Dermis microvascular lymphatic vessel endothelial cell (primary cell): Measurements from ENCODE around the gene PPP1R14C. TPM values are rescaled to one million over a fixed set of nuclear protein-coding genes. Genes with fewer than 3 reads are reported as not detected.

Source experiments
- DNase-seq, 2 donors: peaks; one replicate each; pipeline versions ENCODE4 v3.0.0 to v3.0.0-alpha.2; 2010; ENCODE audit warnings: low read depth in 2 of 2
- total RNA-seq: library from RNA; depleted of rRNA; stranded (reverse); fragments of >200 nt; gene quantifications from 2 replicates; pipeline ENCODE4 v1.2.1, GENCODE V29; 2014

The PPP1R14C gene
- total RNA-seq, 1 donor from 2014 or later, result not detected

- no peak for DNase-seq
Observed at GRCh38 chr6:150138638-150139037, 4.2 kb upstream of the PPP1R14C start.

DNA sequence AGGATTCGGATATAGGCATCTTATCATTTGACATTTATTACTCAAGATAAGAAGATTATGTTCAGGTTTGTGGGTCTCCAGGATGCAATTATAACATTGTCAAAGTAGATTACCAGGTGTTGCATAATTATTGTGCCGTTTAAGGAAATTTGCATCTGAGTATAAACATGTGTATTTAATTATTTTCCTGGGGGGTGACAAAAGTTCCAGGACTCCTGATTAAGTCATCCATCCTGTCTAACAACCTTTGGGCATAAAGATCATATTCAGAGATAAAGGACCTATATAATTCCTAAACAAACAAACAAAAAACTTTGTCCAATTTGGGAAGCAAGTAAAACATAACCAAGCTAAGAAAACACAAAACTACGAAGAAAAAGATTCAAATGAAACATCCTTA is 3.3 kb upstream of the PPP1R14C start:
- DNase-seq, result no peak

DNA sequence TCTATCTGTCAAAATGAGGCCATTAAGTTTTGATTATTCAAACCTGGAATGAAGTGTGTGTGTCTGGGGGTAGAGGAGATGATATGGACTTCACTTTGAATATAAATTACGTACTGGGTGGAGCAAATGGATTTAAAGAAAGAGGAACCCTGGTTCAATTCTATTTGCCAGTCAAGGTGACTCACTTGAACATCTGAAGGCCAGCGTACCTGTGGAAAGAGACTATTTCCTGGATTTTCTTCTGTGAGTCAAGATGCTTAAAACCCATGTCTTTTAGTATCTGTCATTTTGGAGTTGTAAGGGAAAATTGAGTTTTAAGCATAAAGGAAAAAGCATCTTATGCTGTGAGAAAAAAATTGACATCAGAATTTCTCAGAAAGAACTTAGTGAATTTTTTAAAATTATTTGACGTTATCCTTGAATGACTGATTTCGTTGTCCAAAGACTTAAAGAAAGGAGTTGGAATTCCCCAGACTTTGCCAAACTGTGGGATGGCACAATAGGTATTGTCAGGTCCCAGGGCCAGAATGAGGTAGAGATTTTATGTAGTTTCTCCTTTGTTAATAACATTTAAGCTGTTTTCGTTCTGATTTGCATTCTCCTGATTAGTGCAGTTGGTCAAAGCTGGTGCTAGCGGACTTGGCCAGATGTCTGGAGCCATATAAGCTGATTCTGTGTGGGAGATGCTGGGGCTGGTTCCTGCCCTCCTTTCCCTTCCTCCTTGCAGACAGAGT is 2.4 kb upstream of the PPP1R14C start:
- DNase-seq, result no peak

DNA sequence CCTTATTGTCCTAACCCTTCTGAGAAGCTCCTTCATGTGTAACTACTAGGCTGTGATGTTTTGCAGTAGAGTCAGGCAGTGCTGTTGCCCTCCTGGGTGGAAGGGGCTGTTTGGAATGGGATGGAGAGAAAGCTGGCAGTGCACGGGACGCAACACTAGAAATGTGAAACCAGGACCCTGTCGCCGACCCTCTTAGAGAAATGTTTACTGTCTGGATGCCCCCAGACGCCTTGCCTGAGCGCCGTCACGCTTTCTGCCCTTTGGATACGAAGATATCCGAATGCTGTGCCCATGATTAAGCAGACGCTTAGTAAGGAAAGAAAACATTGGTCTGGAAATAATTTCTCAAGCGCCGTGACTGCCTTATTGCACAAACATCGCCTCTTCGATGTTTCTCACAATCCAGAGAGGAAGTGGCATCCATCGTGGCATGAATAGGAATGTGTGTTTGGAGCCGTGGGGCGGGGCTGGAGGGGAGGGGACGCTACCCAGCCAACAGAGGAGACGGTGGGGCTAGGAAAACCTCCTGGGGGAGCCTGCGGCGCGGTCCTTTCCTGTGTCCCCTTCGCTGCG is 661 bp upstream of the PPP1R14C start:
- DNase-seq, result no peak

GRCh38 chr6:150143516-150144293 is 861 bp downstream of the PPP1R14C start:
- no peak for DNase-seq

DNA sequence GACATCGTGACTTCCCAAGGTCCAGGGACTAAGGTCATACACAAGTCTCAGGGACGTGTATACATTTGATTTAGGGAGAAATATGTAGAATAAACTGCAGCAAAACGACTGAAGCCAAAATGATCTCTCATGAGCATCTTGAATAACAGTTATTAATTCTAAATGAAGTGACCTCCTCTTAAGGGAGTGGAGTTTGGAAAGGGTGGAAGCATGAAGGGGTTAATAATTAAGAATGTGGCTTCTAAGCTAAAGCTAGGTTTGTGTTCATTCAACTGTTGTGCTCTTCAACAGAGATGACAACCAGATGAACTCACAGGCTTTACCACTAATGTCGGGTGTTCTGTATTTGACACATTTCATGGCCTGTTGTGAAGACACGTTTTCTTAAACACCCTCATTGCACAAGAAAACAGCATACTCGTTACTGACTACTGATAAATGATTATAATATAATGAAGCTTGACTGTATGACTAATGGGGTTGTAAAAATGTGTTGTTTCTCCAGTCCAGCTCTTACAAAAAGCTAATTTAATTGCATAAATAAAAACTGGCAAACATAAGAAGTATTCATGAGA is 1.5 kb downstream of the PPP1R14C start:
- DNase-seq, result no peak

DNA sequence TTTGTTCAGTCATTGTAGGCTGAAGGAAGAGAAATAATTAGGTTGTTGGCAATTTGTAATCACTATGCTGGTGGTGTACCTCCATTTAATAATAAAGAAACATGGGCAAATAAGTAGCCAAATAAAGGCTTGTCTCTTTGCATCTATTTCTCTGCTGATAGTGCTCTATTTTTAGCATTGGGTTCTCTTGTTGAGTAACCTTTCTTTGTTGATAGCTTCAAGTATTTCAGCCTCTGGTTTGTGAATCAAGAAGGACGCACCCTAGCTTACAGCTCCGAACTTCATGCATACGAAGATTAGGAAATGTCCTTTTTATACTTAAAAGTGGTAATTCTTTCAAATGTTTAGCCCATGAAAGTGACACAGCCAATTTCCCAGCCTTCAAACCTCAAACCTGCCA is 2.6 kb downstream of the PPP1R14C start:
- no peak for DNase-seq

DNA sequence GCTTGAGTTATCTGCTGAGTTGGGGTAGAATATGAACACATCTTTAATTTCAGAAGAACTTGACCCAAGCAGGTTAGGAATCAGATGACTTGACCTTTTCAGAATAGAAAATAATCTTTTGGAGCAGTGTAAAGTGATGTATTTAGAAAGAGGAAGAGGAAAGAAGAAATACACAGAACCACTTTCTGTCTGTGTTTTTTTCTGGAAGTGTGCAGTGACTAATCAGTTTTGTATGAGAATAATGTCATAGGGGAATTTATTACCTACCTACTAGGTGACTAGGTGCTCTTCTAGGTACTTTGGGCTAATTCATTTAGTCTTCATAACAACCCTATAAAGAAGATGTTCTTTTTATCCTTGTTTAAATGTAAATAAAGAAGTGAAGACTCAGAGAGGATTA is 3.0 kb downstream of the PPP1R14C start:
- DNase-seq, result no peak

DNA sequence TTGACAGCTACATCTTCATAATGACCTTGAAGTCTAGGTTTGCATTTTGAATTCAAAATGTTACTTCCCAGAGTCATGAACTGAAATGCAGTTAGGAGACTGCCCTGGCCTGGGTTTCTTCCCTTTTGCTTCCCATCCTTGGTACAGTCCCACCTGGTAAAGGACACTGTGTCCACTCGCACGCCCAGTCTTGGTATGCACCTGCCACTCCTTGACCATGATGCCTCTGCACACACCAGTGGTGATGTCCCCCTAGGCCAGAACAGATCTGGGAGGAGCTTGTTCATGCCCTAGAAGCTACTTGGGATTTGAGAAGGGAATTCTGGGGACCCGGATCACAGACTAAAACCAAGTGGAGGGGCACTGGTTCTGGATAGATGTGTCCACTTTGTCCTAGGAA is 3.6 kb downstream of the PPP1R14C start:
- DNase-seq, result no peak

DNA sequence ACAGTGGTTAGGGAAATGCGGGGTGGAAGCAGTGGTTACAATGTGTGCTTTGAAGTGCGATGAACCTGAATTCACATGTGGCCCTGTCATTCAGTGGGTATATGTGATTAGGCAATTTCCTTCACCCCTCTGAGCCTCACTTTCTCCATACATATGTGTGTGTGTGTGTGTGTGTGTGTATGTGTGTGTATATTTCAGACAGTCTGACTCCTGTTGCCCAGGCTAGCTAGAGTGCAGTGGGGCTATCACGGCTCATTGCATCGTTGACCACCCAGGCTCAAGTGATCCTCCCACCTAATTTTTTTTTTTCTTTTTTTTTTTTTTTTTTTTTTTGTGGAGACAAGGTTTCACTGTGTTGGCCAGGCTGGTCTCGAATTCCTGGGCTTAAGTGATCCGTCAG is 6.3 kb downstream of the PPP1R14C start:
- no peak for DNase-seq

GRCh38 chr6:150150458-150150820 is 7.6 kb downstream of the PPP1R14C start:
- DNase-seq, result no peak

- DNase-seq, result no peak
Observed at GRCh38 chr6:150150821-150151646, 8.2 kb downstream of the PPP1R14C start.

- DNase-seq, result no peak
Observed at GRCh38 chr6:150152891-150153876, 10.3 kb downstream of the PPP1R14C start.

DNA sequence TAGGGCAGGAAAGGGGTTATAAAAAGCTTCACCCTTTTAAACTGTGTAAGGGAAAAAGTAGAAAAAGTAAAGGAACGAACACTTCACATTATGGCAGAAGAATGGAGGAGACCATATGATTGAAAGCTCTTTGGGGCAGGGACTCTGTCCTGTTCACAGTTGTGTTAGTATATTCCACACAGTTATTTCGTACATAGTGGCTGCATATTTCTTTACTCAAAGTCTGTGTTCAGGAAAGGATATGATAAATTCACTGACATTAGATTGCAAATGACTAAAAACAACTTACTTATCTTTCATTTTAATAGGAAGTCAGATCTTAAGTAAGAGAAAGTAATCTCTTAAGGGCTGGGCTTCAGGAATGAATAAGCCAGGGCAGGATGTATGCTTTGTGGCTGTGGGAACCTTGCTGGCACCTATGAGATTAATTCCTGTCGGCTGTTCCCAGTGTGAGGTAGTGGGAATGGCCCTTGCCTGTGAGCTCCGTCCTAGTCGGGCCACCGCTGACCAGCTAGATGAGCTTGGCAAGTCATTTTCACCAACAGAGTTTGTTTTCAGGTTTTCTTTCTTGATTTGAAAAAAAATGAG is 11.2 kb downstream of the PPP1R14C start:
- no peak for DNase-seq

DNA sequence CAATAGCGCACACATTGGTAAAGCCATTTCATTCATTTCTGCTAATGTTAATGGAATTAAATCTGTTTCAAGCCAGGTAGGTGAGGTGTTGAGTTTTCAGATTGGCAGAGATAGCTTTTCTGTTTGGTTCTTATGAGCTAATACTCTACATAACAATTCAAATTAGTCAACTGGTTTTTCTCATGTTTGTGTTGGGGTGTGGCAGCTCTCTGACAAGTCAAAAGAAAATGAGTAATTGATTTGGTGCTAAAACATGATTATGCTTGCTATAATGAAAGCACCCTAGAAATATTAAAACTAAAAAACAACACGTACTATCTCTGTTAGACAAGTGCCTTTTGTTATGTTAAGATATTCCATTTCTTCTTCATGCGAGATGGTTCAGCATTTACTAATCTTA is 13.6 kb downstream of the PPP1R14C start:
- no peak for DNase-seq

GRCh38 chr6:150157081-150157480 is 14.2 kb downstream of the PPP1R14C start:
- no peak for DNase-seq

- DNase-seq, result no peak
Observed at GRCh38 chr6:150159757-150160156, 16.9 kb downstream of the PPP1R14C start.

DNA sequence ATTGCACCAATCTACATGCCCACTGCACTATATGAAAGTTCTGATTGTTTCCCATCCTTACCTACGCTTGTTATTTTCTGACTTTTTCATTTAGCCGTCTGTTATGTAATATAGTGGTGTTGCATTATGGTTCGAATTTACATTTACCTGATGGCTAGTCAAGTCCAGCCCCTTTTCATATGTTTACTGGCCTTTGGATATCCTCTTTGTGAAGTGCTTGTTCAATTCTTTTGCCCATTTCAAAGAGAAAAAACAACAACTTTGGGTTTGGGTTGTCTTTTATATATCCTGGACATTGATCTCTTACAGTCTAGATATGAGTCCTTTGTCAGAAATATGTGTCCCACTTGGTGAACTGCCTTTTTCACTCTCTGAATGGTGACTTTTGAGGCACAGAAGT is 21.1 kb downstream of the PPP1R14C start:
- no peak for DNase-seq

DNA sequence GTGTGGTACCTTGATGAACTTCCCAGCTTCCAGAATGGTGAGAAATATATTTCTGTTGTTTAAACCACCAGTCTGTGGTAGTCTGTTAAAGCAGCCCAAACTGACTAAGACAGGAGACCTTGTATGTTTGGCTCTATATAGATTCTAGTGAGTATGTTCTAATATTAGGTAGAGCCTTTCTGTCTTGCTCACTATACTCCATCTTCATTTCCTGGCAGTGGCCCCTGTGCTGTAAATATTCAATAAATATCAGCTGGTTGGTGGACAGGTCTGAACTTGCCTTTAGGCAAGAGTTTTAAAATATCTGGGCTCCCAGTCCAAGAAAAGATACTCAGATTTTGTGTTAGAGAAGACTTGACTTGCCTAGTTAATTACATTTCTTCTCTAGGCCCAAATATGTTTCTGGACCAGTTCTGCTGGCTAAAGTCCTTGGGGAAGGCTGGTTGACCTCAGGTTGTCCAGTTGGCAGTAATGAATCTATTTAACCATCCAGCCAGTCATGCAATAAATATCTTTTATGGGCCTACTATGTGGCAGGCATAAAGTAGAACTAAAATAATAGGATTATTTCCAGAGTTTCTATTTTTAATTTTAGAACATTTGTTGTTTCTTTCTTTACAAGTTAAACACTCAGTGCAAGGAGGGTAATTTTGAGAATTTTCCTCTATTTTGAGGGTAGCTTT is 22.3 kb downstream of the PPP1R14C start:
- DNase-seq, result no peak
